Peyer's patch (tissue), 4 donors: ENCODE results near the gene DEPDC1.

Experiments used
- POLR2A ChIP-seq, 2 donors: fragments of 450-650 bp; IDR thresholded peaks; one replicate each; pipeline ENCODE4 v1.5.1; 2017; ENCODE audit warnings: antibody characterized with exemption in 2 of 2, mild to moderate bottlenecking in 2 of 2, moderate library complexity in 2 of 2
- TF ChIP-seq, protein P1 (sequence below), 6 experiments: fragments of 450-650 bp in 4 of 6; fragments of 200-600 bp in 2 of 6; sonication (generic) in 1 of 6; IDR thresholded peaks; one replicate each; pipeline ENCODE4 v1.5.1; 2017 to 2019; ENCODE audit warnings: antibody characterized with exemption in 6 of 6, mild to moderate bottlenecking in 3 of 6, moderate library complexity in 1 of 6

GRCh38 chr1:68426594-68426993 lies 70.3 kb downstream of the DEPDC1 start:
- TF ChIP-seq, protein P1, sequence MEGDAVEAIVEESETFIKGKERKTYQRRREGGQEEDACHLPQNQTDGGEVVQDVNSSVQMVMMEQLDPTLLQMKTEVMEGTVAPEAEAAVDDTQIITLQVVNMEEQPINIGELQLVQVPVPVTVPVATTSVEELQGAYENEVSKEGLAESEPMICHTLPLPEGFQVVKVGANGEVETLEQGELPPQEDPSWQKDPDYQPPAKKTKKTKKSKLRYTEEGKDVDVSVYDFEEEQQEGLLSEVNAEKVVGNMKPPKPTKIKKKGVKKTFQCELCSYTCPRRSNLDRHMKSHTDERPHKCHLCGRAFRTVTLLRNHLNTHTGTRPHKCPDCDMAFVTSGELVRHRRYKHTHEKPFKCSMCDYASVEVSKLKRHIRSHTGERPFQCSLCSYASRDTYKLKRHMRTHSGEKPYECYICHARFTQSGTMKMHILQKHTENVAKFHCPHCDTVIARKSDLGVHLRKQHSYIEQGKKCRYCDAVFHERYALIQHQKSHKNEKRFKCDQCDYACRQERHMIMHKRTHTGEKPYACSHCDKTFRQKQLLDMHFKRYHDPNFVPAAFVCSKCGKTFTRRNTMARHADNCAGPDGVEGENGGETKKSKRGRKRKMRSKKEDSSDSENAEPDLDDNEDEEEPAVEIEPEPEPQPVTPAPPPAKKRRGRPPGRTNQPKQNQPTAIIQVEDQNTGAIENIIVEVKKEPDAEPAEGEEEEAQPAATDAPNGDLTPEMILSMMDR (IDR thresholded peaks at IDR 0.05): no peak
- TF ChIP-seq POLR2A (IDR thresholded peaks at IDR 0.05): no peak
